GM19328 (cell line): ENCODE measurements around the gene IFITM2.
"Not testable (repeated sequence)": the region's sequence is repeated elsewhere in the genome, so short reads cannot be mapped to it uniquely, and the experiment has no call there.

ENCODE experiments used
- ATAC-seq: cut with Tn5 transposase; IDR thresholded peaks from one replicate; pipeline ENCODE4 v1.9.1; 2021; ENCODE audit warnings: mild to moderate bottlenecking, moderate library complexity; ENCODE audit not compliant: unreplicated experiment

Gene IFITM2

DNA sequence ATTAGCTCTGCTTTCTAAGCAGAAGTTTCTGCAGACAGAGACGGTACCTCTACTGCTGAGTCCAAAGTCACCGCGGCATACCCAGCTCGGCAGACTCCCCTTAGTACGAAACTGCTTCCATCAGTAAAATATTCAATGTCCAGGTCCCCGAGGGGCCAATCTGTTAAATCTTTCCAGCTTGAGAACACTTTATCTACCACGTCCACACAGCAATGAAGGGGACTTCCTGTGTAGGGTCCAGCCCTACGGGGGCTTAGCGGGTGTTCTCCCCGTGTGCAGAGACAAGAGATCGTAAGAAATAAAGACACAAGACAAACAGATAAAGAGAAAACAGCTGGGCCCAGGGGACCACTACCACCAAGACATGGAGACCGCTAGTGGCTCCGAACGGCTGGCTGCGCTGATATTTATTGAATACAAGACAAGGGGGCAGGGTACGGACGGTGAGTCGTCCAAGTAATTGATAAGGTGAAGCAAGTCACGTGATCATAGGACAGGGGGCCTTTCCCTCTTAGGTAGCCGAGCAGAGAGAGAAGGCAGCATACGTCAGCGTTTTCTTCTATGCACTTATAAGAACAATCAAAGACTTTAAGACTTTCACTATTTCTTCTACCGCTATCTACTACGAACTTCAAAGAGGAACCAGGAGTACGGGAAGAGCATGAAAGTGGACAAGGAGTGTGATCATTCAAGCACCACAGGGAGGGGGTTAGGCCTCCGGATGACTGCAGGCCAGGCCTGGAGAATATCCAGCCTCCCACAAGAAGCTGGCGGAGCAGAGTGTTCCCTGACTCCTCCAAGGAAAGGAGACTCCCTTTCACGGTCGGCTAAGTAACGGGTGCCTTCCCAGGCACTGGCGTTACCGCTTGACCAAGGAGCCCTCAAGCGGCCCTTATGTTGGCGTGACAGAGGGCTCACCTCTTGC, 17.2 kb downstream of the IFITM2 start:
- not testable (repeated sequence) for ATAC-seq

GRCh38 chr11:325796-326591, 18.4 kb downstream of the IFITM2 start:
- ATAC-seq: no peak

- ATAC-seq: no peak
Observed at GRCh38 chr11:326592-326841, 18.9 kb downstream of the IFITM2 start.

- ATAC-seq: no peak
Observed at GRCh38 chr11:326842-327580, 19.4 kb downstream of the IFITM2 start.

DNA sequence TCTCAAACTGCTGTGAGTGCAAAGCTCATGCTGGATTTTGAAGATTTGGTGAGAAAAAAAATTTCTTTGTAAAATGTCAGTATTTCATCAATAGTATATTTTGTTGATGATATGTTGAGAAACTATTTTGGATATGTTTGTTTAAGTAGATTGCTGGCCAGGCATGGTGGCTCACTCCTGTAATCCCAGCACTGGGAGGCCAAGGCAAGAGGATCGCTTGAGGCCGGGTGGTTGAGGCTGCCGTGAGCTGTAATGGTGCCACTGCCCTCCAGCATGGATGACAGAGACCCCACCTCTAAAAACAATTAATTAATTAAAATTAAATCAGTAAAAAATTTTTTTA, 19.9 kb downstream of the IFITM2 start:
- ATAC-seq: no peak

- ATAC-seq: no peak
Observed at GRCh38 chr11:328012-328411, 20.4 kb downstream of the IFITM2 start.

GRCh38 chr11:328516-329100, 21.0 kb downstream of the IFITM2 start:
- ATAC-seq: not testable (repeated sequence)

DNA sequence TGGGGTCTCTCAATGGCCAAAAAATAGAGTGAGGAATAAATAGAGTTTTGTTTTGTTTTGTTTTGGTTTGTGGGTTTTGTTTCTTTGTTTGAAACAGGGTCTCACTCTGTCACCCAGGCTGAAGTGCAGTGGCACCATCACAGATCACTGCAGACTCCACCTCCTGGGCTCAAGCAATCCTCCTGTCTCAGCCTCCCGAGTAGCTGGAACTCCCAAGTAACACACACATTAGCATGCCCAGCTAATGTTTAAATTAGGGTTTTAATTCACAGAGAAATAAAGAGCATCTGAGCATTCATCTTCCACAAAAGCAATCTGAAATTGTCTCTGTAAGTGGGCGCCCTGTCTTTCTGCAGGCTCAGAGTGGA, 22.3 kb downstream of the IFITM2 start:
- ATAC-seq: no peak

DNA sequence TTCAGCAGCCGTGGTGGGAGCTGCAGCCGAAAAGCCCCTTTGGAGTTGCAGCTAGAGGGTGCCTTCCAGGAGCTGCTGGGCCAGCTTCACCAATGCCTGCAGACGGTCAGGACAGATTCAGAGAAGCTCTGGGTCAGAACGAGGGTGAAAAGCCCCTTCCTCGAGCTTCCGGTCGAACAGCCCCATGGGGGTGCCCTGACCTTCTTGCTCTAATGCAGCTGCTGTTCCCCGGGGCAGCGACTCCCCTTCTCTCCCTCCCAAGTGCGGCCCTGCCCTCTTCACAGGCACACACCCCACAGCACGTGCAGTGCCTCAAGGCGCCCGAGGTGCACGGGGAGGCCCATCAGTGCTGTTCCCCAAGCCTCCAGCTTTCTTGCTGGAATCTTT, 22.7 kb downstream of the IFITM2 start:
- no peak for ATAC-seq

GRCh38 chr11:330694-331357, 23.2 kb downstream of the IFITM2 start:
- ATAC-seq: no peak

- ATAC-seq: no peak
Observed at GRCh38 chr11:331358-332060, 23.9 kb downstream of the IFITM2 start.

DNA sequence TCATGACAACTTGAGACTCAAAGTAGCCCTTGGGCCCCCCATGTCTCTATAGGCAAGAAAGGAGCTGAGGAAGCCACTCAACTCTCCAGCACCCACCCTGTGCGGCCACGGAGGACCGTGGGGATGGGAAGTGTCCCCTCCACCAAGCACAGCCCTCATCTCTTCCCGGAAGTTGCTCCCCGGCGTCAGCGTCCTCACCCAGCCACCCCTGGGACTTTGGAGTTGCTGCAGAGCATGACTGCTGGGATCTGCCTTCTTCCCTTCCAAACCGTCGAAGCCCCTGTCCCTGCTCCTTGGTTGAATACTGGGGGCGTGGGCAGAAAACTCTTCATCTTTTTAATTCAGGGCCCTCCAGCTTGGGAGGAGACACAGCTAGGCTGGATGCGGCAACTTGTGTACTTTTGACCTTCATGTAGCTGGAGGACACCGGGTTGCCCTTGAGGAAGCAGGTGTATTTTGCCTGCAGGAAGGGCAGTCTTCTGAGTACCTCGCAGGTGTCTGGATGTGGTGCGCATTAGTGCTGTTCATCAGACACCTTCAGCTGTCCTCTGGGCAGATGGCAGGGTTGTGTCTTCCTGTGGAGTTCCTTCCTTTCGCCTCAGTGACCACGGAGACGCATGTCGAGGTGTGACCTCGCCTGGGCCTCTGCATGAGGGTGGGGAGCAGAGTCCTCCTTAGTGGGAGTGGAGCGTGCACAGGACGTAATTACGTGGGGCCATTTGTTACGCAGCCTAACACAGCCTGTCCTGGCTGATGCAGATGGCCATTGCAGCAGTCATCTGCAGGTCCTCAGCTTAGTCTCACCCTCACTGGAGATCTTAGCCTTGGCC, 25.2 kb downstream of the IFITM2 start:
- no peak for ATAC-seq

- ATAC-seq: not testable (repeated sequence)
Observed at GRCh38 chr11:333616-334263, 26.1 kb downstream of the IFITM2 start.

DNA sequence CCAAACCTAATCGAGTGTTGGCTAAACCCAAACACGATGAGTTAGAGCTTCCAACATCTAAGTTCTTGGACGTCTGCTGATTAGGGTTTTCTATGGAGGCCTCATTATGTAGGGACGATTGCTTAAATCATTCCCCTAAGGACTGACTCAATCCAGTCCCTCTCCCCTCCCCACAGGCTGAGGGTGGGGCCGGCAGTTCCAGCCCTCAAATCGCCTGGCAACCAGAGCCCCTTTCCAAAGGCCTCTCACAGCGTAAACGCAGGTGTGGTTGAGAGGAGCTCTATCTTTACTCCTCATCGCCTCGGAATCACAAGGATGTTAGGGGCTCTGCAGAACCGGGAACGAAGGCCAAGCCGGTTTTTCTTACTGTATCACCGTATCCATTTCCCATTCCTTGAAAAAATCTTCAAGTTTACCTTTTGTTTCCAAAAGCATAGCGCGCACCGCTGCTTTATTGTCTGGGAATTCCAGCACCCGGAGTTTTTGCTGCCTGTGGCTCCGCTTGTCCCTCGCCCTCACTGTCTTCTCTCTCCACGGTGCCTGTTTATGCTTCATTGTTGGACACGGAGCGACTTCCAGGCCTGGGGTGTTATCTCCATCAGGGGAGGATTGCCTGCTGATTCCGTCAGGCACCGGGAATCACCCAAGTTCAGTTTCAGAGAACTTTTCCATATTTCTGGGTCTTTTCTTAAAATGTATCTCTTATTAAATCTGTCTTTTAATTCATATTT, 26.8 kb downstream of the IFITM2 start:
- ATAC-seq: no peak

- no peak for ATAC-seq
Observed at GRCh38 chr11:335779-336658, 28.4 kb downstream of the IFITM2 start.

DNA sequence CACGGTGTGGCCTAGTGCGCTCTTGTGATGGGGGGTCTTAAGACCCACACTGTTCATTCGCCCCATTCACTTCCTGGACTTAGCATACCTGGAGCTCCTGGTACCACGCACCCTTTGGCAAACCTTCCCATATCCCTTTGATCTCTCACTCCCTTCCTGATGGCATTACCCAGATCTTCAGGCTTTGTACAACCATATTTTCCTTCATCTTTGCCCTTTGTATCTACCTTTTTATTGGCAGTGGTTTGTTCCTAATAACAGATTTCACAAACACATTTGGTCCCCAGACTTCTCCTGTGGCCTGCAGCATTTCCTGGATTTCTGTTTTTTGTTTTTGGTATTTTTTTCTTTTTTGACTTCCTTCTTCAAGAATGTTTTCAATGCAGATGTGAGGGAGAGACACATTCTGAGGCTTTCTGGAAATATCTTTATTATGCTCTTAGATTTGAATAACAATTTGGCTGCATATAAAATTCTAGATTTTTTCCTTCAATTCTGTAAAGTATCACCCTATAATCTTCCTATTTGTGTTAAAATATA, 29.1 kb downstream of the IFITM2 start:
- no peak for ATAC-seq

GRCh38 chr11:337711-338110, 30.1 kb downstream of the IFITM2 start:
- ATAC-seq: no peak
